WTC11 (cell line): Measurements from ENCODE around the gene PDCD6IP. TPM values are rescaled to one million over a fixed set of nuclear protein-coding genes. Genes with fewer than 3 reads are reported as not detected.

Source experiments
- ATAC-seq: fragments of 200-7000 bp; cut with Tn5 transposase; 2 replicates; pipeline ENCODE4 v1.10.0; 2021; ENCODE audit warnings: mild to moderate bottlenecking, moderate library complexity
- CTCF ChIA-PET: fragments of 300-600 bp; sonication (Branson Sonifier 250); formaldehyde crosslinking; loops from one replicate; lab custom pipeline; 2021; ENCODE audit warnings: antibody characterized with exemption; lab: Charles Lee
- POLR2A ChIA-PET: fragments of 350-600 bp; sonication (Branson Sonifier 250); formaldehyde crosslinking; loops from one replicate; lab custom pipeline; 2021; ENCODE audit warnings: antibody characterized with exemption; lab: Charles Lee
- DNase-seq: peaks from one replicate; pipeline ENCODE4 v3.0.0; 2021; ENCODE audit warnings: low spot score
- H3K27ac Mint-ChIP-seq: 2 replicates; pipeline ENCODE4 v1.8.0; 2021; ENCODE audit warnings: mixed read lengths
- H3K27me3 Mint-ChIP-seq: 2 replicates; pipeline ENCODE4 v1.8.0; 2021; ENCODE audit warnings: low read depth, mild to moderate bottlenecking, moderate library complexity, mixed read lengths
- H3K36me3 Mint-ChIP-seq: 2 replicates; pipeline ENCODE4 v1.8.0; 2021; ENCODE audit warnings: mixed read lengths
- H3K4me1 Mint-ChIP-seq: 2 replicates; pipeline ENCODE4 v1.8.0; 2022; ENCODE audit warnings: mixed read lengths
- H3K4me3 Mint-ChIP-seq: 2 replicates; pipeline ENCODE4 v1.8.0; 2021; ENCODE audit warnings: mild to moderate bottlenecking, moderate library complexity, mixed read lengths
- H3K9me3 Mint-ChIP-seq: 2 replicates; pipeline ENCODE4 v1.8.0; 2021; ENCODE audit warnings: mixed read lengths
- ATF1 ChIP-seq: sonication (generic); formaldehyde crosslinking; IDR thresholded peaks from 2 replicates; pipeline ENCODE4 v1.8.1; 2023; ENCODE audit warnings: mild to moderate bottlenecking, moderate library complexity, missing genetic modification reagents
- CREM ChIP-seq: sonication (generic); formaldehyde crosslinking; IDR thresholded peaks from 2 replicates; pipeline ENCODE4 v1.8.1; 2022; ENCODE audit warnings: mild to moderate bottlenecking, missing genetic modification reagents, moderate library complexity
- ETV6 ChIP-seq: sonication (generic); formaldehyde crosslinking; IDR thresholded peaks from 2 replicates; pipeline ENCODE4 v1.8.1; 2022; ENCODE audit warnings: mild to moderate bottlenecking, missing genetic modification reagents
- GRHL2 ChIP-seq: fragments of 250-450 bp; sonication (Bioruptor Pico); IDR thresholded peaks from 2 replicates; pipeline ENCODE4 v1.8.0; 2022; ENCODE audit warnings: mild to moderate bottlenecking, moderate library complexity; ENCODE audit not compliant: insufficient replicate concordance, severe bottlenecking
- GTF2I ChIP-seq: fragments of 250-450 bp; sonication (Bioruptor Pico); conservative IDR thresholded peaks from 2 replicates; pipeline ENCODE4 v1.4.0; 2021; ENCODE audit warnings: mild to moderate bottlenecking
- IRF2 ChIP-seq: sonication (generic); formaldehyde crosslinking; IDR thresholded peaks from 2 replicates; pipeline ENCODE4 v1.8.0; 2022; ENCODE audit warnings: low read depth, missing genetic modification reagents, borderline replicate concordance
- JAZF1 ChIP-seq: fragments of 250-450 bp; sonication (Bioruptor Pico); IDR thresholded peaks from 2 replicates; pipeline ENCODE4 v1.9.0; 2021; ENCODE audit warnings: moderate library complexity, mild to moderate bottlenecking, inconsistent platforms
- JUN ChIP-seq: sonication (generic); formaldehyde crosslinking; IDR thresholded peaks from 2 replicates; pipeline ENCODE4 v1.8.0; 2023; ENCODE audit warnings: mild to moderate bottlenecking, missing genetic modification reagents
- MAX ChIP-seq: sonication (generic); formaldehyde crosslinking; IDR thresholded peaks from 2 replicates; pipeline ENCODE4 v1.8.0; 2022; ENCODE audit warnings: mild to moderate bottlenecking, missing genetic modification reagents
- MYBL2 ChIP-seq: sonication (generic); formaldehyde crosslinking; IDR thresholded peaks from 2 replicates; pipeline ENCODE4 v1.8.1; 2023; ENCODE audit warnings: mild to moderate bottlenecking, moderate library complexity, missing genetic modification reagents
- NFYB ChIP-seq: sonication (generic); formaldehyde crosslinking; conservative IDR thresholded peaks from 2 replicates; pipeline ENCODE4 v1.8.0; 2022; ENCODE audit warnings: low read depth, missing genetic modification reagents
- NR1H2 ChIP-seq: sonication (generic); formaldehyde crosslinking; IDR thresholded peaks from 2 replicates; pipeline ENCODE4 v1.9.0; 2021; ENCODE audit warnings: mild to moderate bottlenecking, moderate library complexity, missing genetic modification reagents
- PREB ChIP-seq: sonication (generic); formaldehyde crosslinking; IDR thresholded peaks from 2 replicates; pipeline ENCODE4 v1.8.1; 2022; ENCODE audit warnings: mild to moderate bottlenecking, missing genetic modification reagents, moderate library complexity, borderline replicate concordance
- PRRX2 ChIP-seq: fragments of 250-450 bp; sonication (Bioruptor Pico); IDR thresholded peaks from 2 replicates; pipeline ENCODE4 v1.8.0; 2021; ENCODE audit warnings: mild to moderate bottlenecking
- SMAD4 ChIP-seq: sonication (generic); formaldehyde crosslinking; IDR thresholded peaks from 2 replicates; pipeline ENCODE4 v1.8.0; 2022; ENCODE audit warnings: mild to moderate bottlenecking, missing genetic modification reagents
- STAT6 ChIP-seq: sonication (generic); formaldehyde crosslinking; conservative IDR thresholded peaks from 2 replicates; pipeline ENCODE4 v1.8.1; 2023; ENCODE audit warnings: mild to moderate bottlenecking, low read depth, missing genetic modification reagents, moderate library complexity
- TEAD1 ChIP-seq: sonication (generic); formaldehyde crosslinking; IDR thresholded peaks from 2 replicates; pipeline ENCODE4 v1.8.0; 2022; ENCODE audit warnings: mild to moderate bottlenecking, missing genetic modification reagents
- ZBTB21 ChIP-seq: sonication (generic); formaldehyde crosslinking; IDR thresholded peaks from 2 replicates; pipeline ENCODE4 v1.8.1; 2023; ENCODE audit warnings: mild to moderate bottlenecking, missing genetic modification reagents, borderline replicate concordance
- ZNF232 ChIP-seq: sonication (generic); formaldehyde crosslinking; IDR thresholded peaks from 2 replicates; pipeline ENCODE4 v1.8.0; 2022; ENCODE audit warnings: mild to moderate bottlenecking, missing genetic modification reagents
- ZNF396 ChIP-seq: fragments of 250-450 bp; sonication (Bioruptor Pico); IDR thresholded peaks from 2 replicates; pipeline ENCODE4 v1.8.0; 2021; ENCODE audit warnings: mild to moderate bottlenecking, moderate library complexity, borderline replicate concordance
- total RNA-seq: library from RNA; stranded (reverse); gene quantifications from 3 replicates; pipeline ENCODE4 v1.2.3, GENCODE V29; 2021
- TF ChIP-seq, protein P1 (sequence below): fragments of 250-450 bp; sonication (Bioruptor Pico); IDR thresholded peaks from 2 replicates; pipeline ENCODE4 v1.9.0; 2021; ENCODE audit warnings: mild to moderate bottlenecking
- TF ChIP-seq, protein P2 (sequence below): fragments of 250-450 bp; sonication (Bioruptor Pico); conservative IDR thresholded peaks from 2 replicates; pipeline ENCODE4 v1.9.0; 2021; ENCODE audit warnings: mild to moderate bottlenecking
- TF ChIP-seq, protein P3 (sequence below): sonication (generic); formaldehyde crosslinking; IDR thresholded peaks from 2 replicates; pipeline ENCODE4 v1.8.1; 2023; ENCODE audit warnings: mild to moderate bottlenecking, moderate library complexity, missing genetic modification reagents

The PDCD6IP gene
- total RNA-seq, 1 experiment from 2014 or later = 173 TPM

GRCh38 chr3:33911525-33912322, 113.3 kb downstream of the PDCD6IP start:
- DNase-seq (no peak), ATAC-seq (no peak)
- no peaks in the 10 kb centered on the region for H3K27me3 Mint-ChIP-seq
- H3K27ac Mint-ChIP-seq = no peak overlapping the region
- H3K36me3 Mint-ChIP-seq = no peaks in the 10 kb centered on the region
- TF ChIP-seq PRRX2 (no peak), GTF2I (CRISPR knock-in tag) (no peak), CREM (CRISPR knock-in tag) (no peak), GRHL2 (CRISPR knock-in tag) (no peak), ETV6 (CRISPR knock-in tag) (no peak), MYBL2 (CRISPR knock-in tag) (no peak), SMAD4 (CRISPR knock-in tag) (no peak), ZNF232 (CRISPR knock-in tag) (no peak), TEAD1 (CRISPR knock-in tag) (no peak), ZBTB21 (no peak), STAT6 (CRISPR knock-in tag) (no peak)
- TF ChIP-seq, protein P1, sequence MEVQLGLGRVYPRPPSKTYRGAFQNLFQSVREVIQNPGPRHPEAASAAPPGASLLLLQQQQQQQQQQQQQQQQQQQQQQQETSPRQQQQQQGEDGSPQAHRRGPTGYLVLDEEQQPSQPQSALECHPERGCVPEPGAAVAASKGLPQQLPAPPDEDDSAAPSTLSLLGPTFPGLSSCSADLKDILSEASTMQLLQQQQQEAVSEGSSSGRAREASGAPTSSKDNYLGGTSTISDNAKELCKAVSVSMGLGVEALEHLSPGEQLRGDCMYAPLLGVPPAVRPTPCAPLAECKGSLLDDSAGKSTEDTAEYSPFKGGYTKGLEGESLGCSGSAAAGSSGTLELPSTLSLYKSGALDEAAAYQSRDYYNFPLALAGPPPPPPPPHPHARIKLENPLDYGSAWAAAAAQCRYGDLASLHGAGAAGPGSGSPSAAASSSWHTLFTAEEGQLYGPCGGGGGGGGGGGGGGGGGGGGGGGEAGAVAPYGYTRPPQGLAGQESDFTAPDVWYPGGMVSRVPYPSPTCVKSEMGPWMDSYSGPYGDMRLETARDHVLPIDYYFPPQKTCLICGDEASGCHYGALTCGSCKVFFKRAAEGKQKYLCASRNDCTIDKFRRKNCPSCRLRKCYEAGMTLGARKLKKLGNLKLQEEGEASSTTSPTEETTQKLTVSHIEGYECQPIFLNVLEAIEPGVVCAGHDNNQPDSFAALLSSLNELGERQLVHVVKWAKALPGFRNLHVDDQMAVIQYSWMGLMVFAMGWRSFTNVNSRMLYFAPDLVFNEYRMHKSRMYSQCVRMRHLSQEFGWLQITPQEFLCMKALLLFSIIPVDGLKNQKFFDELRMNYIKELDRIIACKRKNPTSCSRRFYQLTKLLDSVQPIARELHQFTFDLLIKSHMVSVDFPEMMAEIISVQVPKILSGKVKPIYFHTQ (CRISPR knock-in tag) = no peak
- TF ChIP-seq, protein P2, sequence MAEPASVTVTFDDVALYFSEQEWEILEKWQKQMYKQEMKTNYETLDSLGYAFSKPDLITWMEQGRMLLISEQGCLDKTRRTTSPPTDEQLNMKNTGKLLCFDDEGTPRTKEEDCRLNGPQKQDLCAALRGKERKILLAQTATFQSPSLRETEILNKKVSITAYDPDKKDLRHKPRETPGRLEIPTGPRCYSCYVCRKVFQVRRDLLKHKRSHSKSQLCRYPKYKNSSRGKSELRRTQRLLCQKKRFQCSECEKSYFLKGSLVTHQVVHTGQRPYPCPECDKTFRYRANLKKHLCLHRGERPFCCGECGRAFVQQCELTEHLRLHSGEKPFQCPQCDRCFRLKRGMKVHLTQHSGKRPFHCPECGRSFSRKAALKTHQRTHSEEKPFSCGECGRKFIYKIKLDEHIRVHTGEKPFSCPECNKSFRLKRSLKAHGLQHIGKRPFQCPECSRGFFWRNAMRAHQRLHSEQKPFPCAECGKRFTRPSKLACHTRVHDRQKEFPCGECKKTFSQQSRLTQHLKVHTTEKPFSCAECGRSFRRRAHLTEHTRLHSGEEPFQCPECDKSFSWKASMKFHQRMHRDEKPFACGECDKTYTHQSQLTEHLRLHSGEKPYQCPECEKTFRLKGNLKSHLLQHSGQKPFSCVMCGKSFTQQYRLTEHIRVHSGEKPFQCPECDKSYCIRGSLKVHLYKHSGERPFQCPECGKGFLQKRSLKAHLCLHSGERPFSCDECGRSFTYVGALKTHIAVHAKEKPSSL (CRISPR knock-in tag) = no peak
- no peak overlapping the region for H3K4me3 Mint-ChIP-seq
- ChIA-PET POLR2A (no interaction called here), CTCF (no interaction called here)
- H3K9me3 Mint-ChIP-seq = no peaks in the 10 kb centered on the region
- H3K4me1 Mint-ChIP-seq = peaks cover 3% of the 10 kb centered on the region; the same call in 1 of the 2 replicates

GRCh38 chr3:33914212-33914611, 115.8 kb downstream of the PDCD6IP start:
- H3K27ac Mint-ChIP-seq = no peak overlapping the region
- TF ChIP-seq NFYB (CRISPR knock-in tag) (no peak), IRF2 (no peak), ZNF396 (CRISPR knock-in tag) (no peak), SMAD4 (CRISPR knock-in tag) (no peak), MAX (CRISPR knock-in tag) (no peak), JUN (CRISPR knock-in tag) (no peak), PREB (no peak), PRRX2 (no peak), ZNF232 (CRISPR knock-in tag) (no peak), ATF1 (CRISPR knock-in tag) (no peak), JAZF1 (CRISPR knock-in tag) (no peak), NR1H2 (CRISPR knock-in tag) (no peak)
- TF ChIP-seq, protein P3, sequence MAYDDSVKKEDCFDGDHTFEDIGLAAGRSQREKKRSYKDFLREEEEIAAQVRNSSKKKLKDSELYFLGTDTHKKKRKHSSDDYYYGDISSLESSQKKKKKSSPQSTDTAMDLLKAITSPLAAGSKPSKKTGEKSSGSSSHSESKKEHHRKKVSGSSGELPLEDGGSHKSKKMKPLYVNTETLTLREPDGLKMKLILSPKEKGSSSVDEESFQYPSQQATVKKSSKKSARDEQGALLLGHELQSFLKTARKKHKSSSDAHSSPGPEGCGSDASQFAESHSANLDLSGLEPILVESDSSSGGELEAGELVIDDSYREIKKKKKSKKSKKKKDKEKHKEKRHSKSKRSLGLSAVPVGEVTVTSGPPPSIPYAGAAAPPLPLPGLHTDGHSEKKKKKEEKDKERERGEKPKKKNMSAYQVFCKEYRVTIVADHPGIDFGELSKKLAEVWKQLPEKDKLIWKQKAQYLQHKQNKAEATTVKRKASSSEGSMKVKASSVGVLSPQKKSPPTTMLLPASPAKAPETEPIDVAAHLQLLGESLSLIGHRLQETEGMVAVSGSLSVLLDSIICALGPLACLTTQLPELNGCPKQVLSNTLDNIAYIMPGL (CRISPR knock-in tag) = no peak
- no peaks in the 10 kb centered on the region for H3K9me3 Mint-ChIP-seq
- no peak overlapping the region for H3K4me3 Mint-ChIP-seq
- H3K27me3 Mint-ChIP-seq = no peaks in the 10 kb centered on the region
- H3K4me1 Mint-ChIP-seq = peaks cover 8% of the 10 kb centered on the region
- H3K36me3 Mint-ChIP-seq = no peaks in the 10 kb centered on the region
- ChIA-PET POLR2A (no interaction called here), CTCF (interaction anchor here (3.6 kb wide), 1 partner anchor 101 kb away, joined by 28 read pairs; no protein-coding TSS in a partner anchor)
- DNase-seq (no peak), ATAC-seq (no peak)
